Measurements from ENCODE around the gene KIF9.
A peak's percentile ranks its signal among the peaks of the same experiment; 100 is the strongest.
"Not testable (repeated sequence)": the region's sequence is repeated elsewhere in the genome, so short reads cannot be mapped to it uniquely, and the experiment has no call there.

The KIF9 gene

GRCh38 chr3:47291754-47292420, 9.3 kb upstream of the KIF9 start:
- DNase-seq = not testable (repeated sequence)

GRCh38 chr3:47291158-47291753, 8.7 kb upstream of the KIF9 start:
- no peak for DNase-seq

- no peak for DNase-seq
Measured at GRCh38 chr3:47288966-47289910, 6.6 kb upstream of the KIF9 start.

- no peak for DNase-seq
Measured at GRCh38 chr3:47283591-47284364, 1.2 kb upstream of the KIF9 start.

GRCh38 chr3:47283193-47283537, 566 bp upstream of the KIF9 start:
- peak; percentile 37 for DNase-seq

- DNase-seq = no peak
Measured at GRCh38 chr3:47280519-47280918, 2.1 kb downstream of the KIF9 start.

- no peak for DNase-seq
Measured at GRCh38 chr3:47276558-47276957, 6.0 kb downstream of the KIF9 start.

- DNase-seq = no peak
Measured at GRCh38 chr3:47274652-47275051, 7.9 kb downstream of the KIF9 start.

GRCh38 chr3:47273564-47273963, 9.0 kb downstream of the KIF9 start:
- no peak for DNase-seq

- DNase-seq = no peak
Measured at GRCh38 chr3:47270526-47270925, 12.1 kb downstream of the KIF9 start.

- DNase-seq = no peak
Measured at GRCh38 chr3:47267490-47267824, 15.1 kb downstream of the KIF9 start.

- DNase-seq = peak; percentile 84
Measured at GRCh38 chr3:47266709-47267489, 15.7 kb downstream of the KIF9 start.

- no peak for DNase-seq
Measured at GRCh38 chr3:47265725-47266428, 16.7 kb downstream of the KIF9 start.

GRCh38 chr3:47265008-47265407, 17.6 kb downstream of the KIF9 start:
- DNase-seq = no peak

- DNase-seq = no peak
Measured at GRCh38 chr3:47261301-47261700, 21.3 kb downstream of the KIF9 start.

- DNase-seq = no peak
Measured at GRCh38 chr3:47260605-47261004, 22.0 kb downstream of the KIF9 start.

- no peak for DNase-seq
Measured at GRCh38 chr3:47259114-47259513, 23.5 kb downstream of the KIF9 start.

- DNase-seq = not testable (repeated sequence)
Measured at GRCh38 chr3:47256331-47256730, 26.3 kb downstream of the KIF9 start.

- DNase-seq = no peak
Measured at GRCh38 chr3:47251689-47252088, 30.9 kb downstream of the KIF9 start.

- DNase-seq = not testable (repeated sequence)
Measured at GRCh38 chr3:47251085-47251484, 31.5 kb downstream of the KIF9 start.

GRCh38 chr3:47250309-47251060, 32.1 kb downstream of the KIF9 start:
- DNase-seq = no peak
